ENCODE results near the gene GMDS. TPM values are rescaled to one million over a fixed set of nuclear protein-coding genes. Genes with fewer than 3 reads are reported as not detected.

Gene GMDS
- total and polyA plus RNA-seq, 2 of the 13 experiments (the other 11 are each of a cell fraction or from before 2014, with no cell fraction given), result 64.4 to 112 TPM

- BruUV-seq (replicated peaks), result no TSS peak
- no peak overlapping the region for H2AFZ ChIP-seq (ENCODE audit: low read length)
- CTCF ChIA-PET (ENCODE audit: low intra/inter-chr PET ratio, low total read pairs), result no interaction called here
Measured at GRCh38 chr6:2179241-2179640, 66.2 kb downstream of the GMDS start.

More at GRCh38 chr6:2179241-2179640, 66.2 kb downstream of the GMDS start:
- no peaks in the 10 kb centered on the region; a peak in 1 of 5 replicates for H3K36me3 ChIP-seq (replicated peaks in 1 of 2; ENCODE audit: control insufficient read depth in 1 of 2, insufficient read depth in 2 of 2, low read length in 2 of 2)
- H3K27ac ChIP-seq (ENCODE audit: extremely low read length, insufficient read depth, low read length), result no peak overlapping the region
- peaks cover 27% of the 10 kb centered on the region for H3K4me1 ChIP-seq (ENCODE audit: insufficient read depth, low read length)
- H3K4me2 ChIP-seq (ENCODE audit: low read depth, low read length), result no peak overlapping the region
- DNase-seq (ENCODE audit: low spot score), result no peak
- in situ Hi-C loops (cut with HindIII; ENCODE audit: extremely low pct_ligation_motif_present, low pct_unique_long_range_greater_than_20kb) (no loop called here), intact Hi-C loops (cut with micrococcal nuclease; ENCODE audit: unreplicated experiment) (no loop called here)
- WGBS (ENCODE audit: low lambda C conversion rate), result 100% methylated on average over 1 of the region's 1 CpG
- FAIRE-seq, result no peak
- peaks cover 18% of the 10 kb centered on the region for H4K20me1 ChIP-seq (ENCODE audit: insufficient read depth, low read length)
- TF ChIP-seq ZNF746 (CRISPR knock-in tag; IDR thresholded peaks at IDR 0.05) (no peak), GPN1 (CRISPR knock-in tag; IDR thresholded peaks at IDR 0.05; ENCODE audit: borderline replicate concordance) (no peak), GABPA (IDR thresholded peaks at IDR 0.05; ENCODE audit: low read depth, low read length) (no peak), GABPA (CRISPR knock-in tag; IDR thresholded peaks at IDR 0.05; ENCODE audit: low read depth) (no peak), ZNF335 (CRISPR knock-in tag; IDR thresholded peaks at IDR 0.05) (no peak), GATAD1 (CRISPR knock-in tag; IDR thresholded peaks at IDR 0.05) (no peak), ZBTB40 (IDR thresholded peaks at IDR 0.05) (no peak), ZBTB40 (CRISPR knock-in tag; IDR thresholded peaks at IDR 0.05) (no peak), SPEN (CRISPR knock-in tag; IDR thresholded peaks at IDR 0.05; ENCODE audit: low read depth) (no peak)
- peaks cover 5% of the 10 kb centered on the region; the same call in 1 of the 2 replicates for H3K9me3 ChIP-seq (ENCODE audit: low read length)
- no peaks in the 10 kb centered on the region for H3K27me3 ChIP-seq (ENCODE audit: control insufficient read depth in 1 of 2, insufficient read depth in 2 of 2, low read length in 2 of 2)
- H3K79me2 ChIP-seq (ENCODE audit: insufficient read depth, low read length), result peaks cover 98% of the 10 kb centered on the region
- H3K4me3 ChIP-seq (replicated peaks in 1 of 3; ENCODE audit: insufficient read depth in 1 of 3, low read depth in 2 of 3, low read length in 3 of 3), result no peak overlapping the region
- POLR2A ChIA-PET, result no interaction called here
- no peak for ATAC-seq
- H3K9ac ChIP-seq (ENCODE audit: insufficient read depth, low read depth, low read length), result no peak overlapping the region
